NCI-H774 (cell line): ENCODE results near the gene ZNF619.

ENCODE experiments used
- DNase-seq: peaks from one replicate; lab custom pipeline; 2025; lab: John Stamatoyannopoulos, UW

Gene ZNF619

GRCh38 chr3:40534283-40534682, 57.4 kb downstream of the ZNF619 start:
- no peak for DNase-seq
